ENCODE results near the gene PCDHA12. TPM values are rescaled to one million over a fixed set of nuclear protein-coding genes. Genes with fewer than 3 reads are reported as not detected.
A peak's percentile ranks its signal among the peaks of the same experiment; 100 is the strongest.

The PCDHA12 gene
- total and polyA plus RNA-seq, 2 donors (not counting 3 experiments of a cell fraction or from before 2014, with no cell fraction given) = 0.03 TPM; not detected in 1

DNA sequence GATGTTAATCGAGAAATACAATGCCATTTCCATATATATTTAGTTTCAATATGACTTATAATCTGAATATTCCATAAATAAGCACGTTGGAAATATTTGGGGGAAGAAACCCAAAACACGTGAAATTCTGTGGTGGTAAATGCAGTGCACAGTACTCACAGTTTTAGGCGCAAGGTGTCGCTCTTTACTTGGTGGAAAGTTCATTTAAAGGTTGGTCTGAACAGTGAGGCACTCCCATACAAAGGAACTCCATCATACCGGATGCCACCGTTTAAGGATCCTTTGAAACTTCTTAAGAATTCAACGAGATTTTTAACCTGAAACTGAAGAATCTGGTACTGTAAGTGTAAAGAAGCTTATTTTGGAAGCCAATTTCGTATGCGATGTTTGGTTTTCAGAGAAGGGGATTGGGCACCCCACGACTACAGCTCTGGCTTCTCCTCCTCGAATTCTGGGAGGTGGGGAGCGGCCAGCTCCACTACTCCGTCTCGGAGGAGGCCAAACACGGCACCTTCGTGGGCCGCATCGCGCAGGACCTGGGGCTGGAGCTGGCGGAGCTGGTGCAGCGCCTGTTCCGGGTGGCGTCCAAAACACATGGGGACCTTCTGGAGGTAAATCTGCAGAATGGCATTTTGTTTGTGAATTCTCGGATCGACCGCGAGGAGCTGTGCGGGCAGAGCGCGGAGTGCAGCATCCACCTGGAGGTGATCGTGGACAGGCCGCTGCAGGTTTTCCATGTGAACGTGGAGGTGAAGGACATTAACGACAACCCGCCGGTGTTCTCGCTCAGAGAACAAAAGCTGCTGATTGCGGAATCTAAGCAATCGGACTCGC, 6.2 kb upstream of the PCDHA12 start, which contains the start of gene PCDHA11:
PCDHA11 (plus strand) TSS at position 237 of the 834 bp plus-strand sequence; CDS start at position 384, 147 bp downstream.
- FAIRE-seq = no peak
- dilution Hi-C loops (cut with MboI; ENCODE audit: extremely low pct_ligation_motif_present, low sequenced_read_pairs) = no loop called here
- H3K27ac ChIP-seq (ENCODE audit: insufficient read depth, low read depth, low read length) = no peak within 1 kb of the TSS

More for the DNA sequence above, 6.2 kb upstream of the PCDHA12 start, which contains the start of gene PCDHA11:
- Histone ChIP-seq H3K9ac (replicated peaks; ENCODE audit: extremely low read depth, insufficient read depth, low read length) (no peak within 1 kb of the TSS), H3K36me3 (ENCODE audit: control insufficient read depth in 2 of 2, extremely low read depth in 1 of 2, insufficient read depth in 2 of 2, low read length in 2 of 2) (no peaks in the 10 kb centered on the region), H4K20me1 (replicated peaks; ENCODE audit: control insufficient read depth, extremely low read depth, insufficient read depth, low read length) (no peaks in the 10 kb centered on the region), H3K4me3 (replicated peaks in 1 of 3; ENCODE audit: insufficient read depth in 1 of 3, low read depth in 1 of 3, low read length in 3 of 3) (no peak within 1 kb of the TSS), H3K9me3 (replicated peaks; ENCODE audit: control insufficient read depth, insufficient read depth, low read length) (no peaks in the 10 kb centered on the region), H3K79me2 (ENCODE audit: control insufficient read depth, insufficient read depth, low read length) (no peaks in the 10 kb centered on the region), H3K9me1 (replicated peaks; ENCODE audit: control insufficient read depth, extremely low read depth, insufficient read depth, low read length) (no peaks in the 10 kb centered on the region), H3K27me3 (ENCODE audit: control insufficient read depth in 2 of 2, insufficient read depth in 2 of 2, low read length in 2 of 2) (no peaks in the 10 kb centered on the region), H3K4me2 (ENCODE audit: insufficient read depth, low read length) (no peak within 1 kb of the TSS), H3K4me1 (ENCODE audit: control insufficient read depth, extremely low read depth, insufficient read depth, low read length) (no peaks in the 10 kb centered on the region), H2AFZ (ENCODE audit: low read depth, low read length) (no peak within 1 kb of the TSS)
- DNase-seq (ENCODE audit: low read depth, low spot score) = peak; percentile 12
- intact Hi-C loops (cut with micrococcal nuclease) = loop anchor here (1.0 kb wide), 1 partner anchor 172 kb away; no protein-coding TSS in a partner anchor
- TF ChIP-seq, protein P1, sequence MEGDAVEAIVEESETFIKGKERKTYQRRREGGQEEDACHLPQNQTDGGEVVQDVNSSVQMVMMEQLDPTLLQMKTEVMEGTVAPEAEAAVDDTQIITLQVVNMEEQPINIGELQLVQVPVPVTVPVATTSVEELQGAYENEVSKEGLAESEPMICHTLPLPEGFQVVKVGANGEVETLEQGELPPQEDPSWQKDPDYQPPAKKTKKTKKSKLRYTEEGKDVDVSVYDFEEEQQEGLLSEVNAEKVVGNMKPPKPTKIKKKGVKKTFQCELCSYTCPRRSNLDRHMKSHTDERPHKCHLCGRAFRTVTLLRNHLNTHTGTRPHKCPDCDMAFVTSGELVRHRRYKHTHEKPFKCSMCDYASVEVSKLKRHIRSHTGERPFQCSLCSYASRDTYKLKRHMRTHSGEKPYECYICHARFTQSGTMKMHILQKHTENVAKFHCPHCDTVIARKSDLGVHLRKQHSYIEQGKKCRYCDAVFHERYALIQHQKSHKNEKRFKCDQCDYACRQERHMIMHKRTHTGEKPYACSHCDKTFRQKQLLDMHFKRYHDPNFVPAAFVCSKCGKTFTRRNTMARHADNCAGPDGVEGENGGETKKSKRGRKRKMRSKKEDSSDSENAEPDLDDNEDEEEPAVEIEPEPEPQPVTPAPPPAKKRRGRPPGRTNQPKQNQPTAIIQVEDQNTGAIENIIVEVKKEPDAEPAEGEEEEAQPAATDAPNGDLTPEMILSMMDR (IDR thresholded peaks at IDR 0.05; ENCODE audit: extremely low read depth in 1 of 2, insufficient read depth in 1 of 2, low read depth in 1 of 2, low read length in 2 of 2) = peak in 1 of 2 donors; percentile 9
- no peak for TF ChIP-seq JUN (IDR thresholded peaks at IDR 0.05; ENCODE audit: borderline replicate concordance, insufficient read depth, insufficient read length, low read depth)
- ChIA-PET CTCF (interaction anchor here (0.7 to 1.8 kb wide), 7 partner anchors 12 to 461 kb away, joined by 3 to 9 read pairs (median 4); partner anchors contain the start of gene PCDHGA1), POLR2A (no interaction called here)
- no TSS peak for BruUV-seq (replicated peaks)
